Keratinocyte (primary cell): ENCODE data around the gene KIF18B. TPM values are rescaled to one million over a fixed set of nuclear protein-coding genes. Genes with fewer than 3 reads are reported as not detected.
A peak's percentile ranks its signal among the peaks of the same experiment; 100 is the strongest.

Experiments
- DNase-seq: peaks from one replicate; pipeline ENCODE4 v3.0.0-alpha.2; 2011; ENCODE audit warnings: low read depth, missing footprints, low spot score
- FAIRE-seq: peaks from 2 replicates; lab custom pipeline; 2011; peaks lifted over from hg19 to GRCh38; lab: Jason Lieb, UNC
- H2AFZ ChIP-seq: 2 replicates; pipeline ENCODE4 v1.6.0; 2012; ENCODE audit warnings: low read length, control low read depth, inconsistent platforms; ENCODE audit not compliant: control insufficient read depth
- H3K27ac ChIP-seq: 2 replicates; pipeline ENCODE4 v1.5.1; 2011; ENCODE audit warnings: low read length; ENCODE audit not compliant: control insufficient read depth, insufficient read depth
- H3K27me3 ChIP-seq: 3 replicates; pipeline ENCODE4 v1.6.0; 2011; ENCODE audit warnings: low read length; ENCODE audit not compliant: control insufficient read depth, insufficient read depth; ENCODE audit errors: extremely low read depth
- H3K36me3 ChIP-seq, 2 experiments: 2 replicates in 1 of 2; 3 replicates in 1 of 2; pipeline ENCODE4 v1.5.1; 2011; ENCODE audit warnings: low read length in 2 of 2, mild to moderate bottlenecking in 1 of 2; ENCODE audit not compliant: control insufficient read depth in 2 of 2, insufficient read depth in 2 of 2; ENCODE audit errors: extremely low read depth in 1 of 2
- H3K4me1 ChIP-seq: 3 replicates; pipeline ENCODE4 v1.5.1; 2011; ENCODE audit warnings: low read length; ENCODE audit not compliant: control insufficient read depth, insufficient read depth; ENCODE audit errors: extremely low read depth
- H3K4me2 ChIP-seq: 3 replicates; pipeline ENCODE4 v1.6.0; 2011; ENCODE audit warnings: low read depth, low read length; ENCODE audit not compliant: control insufficient read depth, insufficient read depth; ENCODE audit errors: extremely low read depth
- H3K4me3 ChIP-seq, 3 experiments: fragments of 200-600 bp in 1 of 3; sonication (generic) in 1 of 3; 2 replicates in 2 of 3; 3 replicates in 1 of 3; pipeline ENCODE4 v1.5.1; 2011 to 2016; ENCODE audit warnings: low read length in 3 of 3, mild to moderate bottlenecking in 3 of 3, control low read depth in 2 of 3, inconsistent platforms in 1 of 3, low read depth in 1 of 3, mixed read lengths in 1 of 3, mixed run types in 1 of 3, moderate library complexity in 1 of 3; ENCODE audit not compliant: control insufficient read depth in 2 of 3, insufficient read depth in 2 of 3; ENCODE audit errors: extremely low read depth in 1 of 3
- H3K79me2 ChIP-seq: 2 replicates; pipeline ENCODE4 v1.6.0; 2012; ENCODE audit warnings: low read length; ENCODE audit not compliant: control insufficient read depth, insufficient read depth
- H3K9ac ChIP-seq: 3 replicates; pipeline ENCODE4 v1.6.0; 2011; ENCODE audit warnings: low read length; ENCODE audit not compliant: control insufficient read depth, insufficient read depth; ENCODE audit errors: extremely low read depth
- H3K9me1 ChIP-seq: 3 replicates; pipeline ENCODE4 v1.6.0; 2011; ENCODE audit warnings: low read length; ENCODE audit not compliant: control insufficient read depth, insufficient read depth; ENCODE audit errors: extremely low read depth
- H3K9me3 ChIP-seq: 2 replicates; pipeline ENCODE4 v1.5.1; 2012; ENCODE audit warnings: low read depth, low read length; ENCODE audit not compliant: control insufficient read depth
- H4K20me1 ChIP-seq: 3 replicates; pipeline ENCODE4 v1.6.0; 2011; ENCODE audit warnings: low read length; ENCODE audit not compliant: control insufficient read depth, insufficient read depth; ENCODE audit errors: extremely low read depth
- EZH2 ChIP-seq: IDR thresholded peaks from one replicate; pipeline ENCODE4 v1.6.1; 2012; ENCODE audit warnings: inconsistent platforms, mild to moderate bottlenecking, low read length, moderate library complexity
- dilution Hi-C: fragments of 300-500 bp; cut with MboI; formaldehyde crosslinking; loops from one replicate; pipeline ENCODE4 v1.7.0; 2020; ENCODE audit warnings: low sequenced_read_pairs; ENCODE audit not compliant: extremely low pct_ligation_motif_present
- polyA plus RNA-seq, 5 experiments: library from polyadenylated mRNA; depleted of rRNA in 3 of 5; stranded (reverse) in 3 of 5; stranded (forward) in 1 of 5; unstranded in 1 of 5; fragments of >200 nt; gene quantifications; 1 replicate in 1 of 5; 2 replicates in 3 of 5; 3 replicates in 1 of 5; pipeline versions ENCODE4 v1.2.1 to v1.2.3, GENCODE V29; 2011 to 2012; ENCODE audit warnings: missing spikeins in 2 of 5, low read depth in 1 of 5, low replicate concordance in 1 of 5
- TF ChIP-seq, protein P1 (sequence below), 3 experiments: IDR thresholded peaks in 1 of 3; conservative IDR thresholded peaks in 1 of 3; optimal IDR thresholded peaks in 1 of 3; 2 replicates in 2 of 3; 3 replicates in 1 of 3; pipeline versions ENCODE3 to v1.5.1; 2011; ENCODE audit warnings: low read length in 3 of 3, mild to moderate bottlenecking in 3 of 3, moderate library complexity in 2 of 3, control low read depth in 1 of 3, inconsistent platforms in 1 of 3; ENCODE audit not compliant: insufficient read depth in 2 of 3; ENCODE audit errors: extremely low read depth in 1 of 3

KIF18B gene
- polyA plus RNA-seq, 1 donor (not counting 4 experiments of a cell fraction or from before 2014, with no cell fraction given): 5.1 TPM

DNA sequence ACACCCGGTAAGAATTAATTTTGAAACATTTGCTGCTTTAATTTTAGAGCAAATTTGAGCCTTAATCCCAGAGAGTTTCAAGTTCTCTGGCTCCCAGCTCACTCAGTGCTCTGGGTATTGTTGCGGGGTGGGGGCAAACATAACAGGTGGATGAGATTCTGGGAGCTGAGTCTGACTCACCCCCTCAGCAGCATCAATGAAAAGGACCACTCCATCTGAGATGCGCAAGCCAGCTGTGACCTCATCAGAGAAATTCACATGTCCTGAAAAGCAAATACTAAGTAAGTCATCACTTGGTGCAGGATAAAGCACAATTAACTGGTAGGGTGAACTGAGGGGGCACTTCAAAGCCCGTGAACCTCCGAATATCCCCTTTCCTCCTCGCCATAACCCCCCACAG, 68.2 kb downstream of the KIF18B start:
- no peak overlapping the region for H3K27ac ChIP-seq
- no peak overlapping the region for H2AFZ ChIP-seq
- H3K27me3 ChIP-seq: no peaks in the 10 kb centered on the region
- FAIRE-seq (no peak), DNase-seq (no peak)
- no peaks in the 10 kb centered on the region for H3K9me3 ChIP-seq
- H3K36me3 ChIP-seq: peaks cover 35 to 39% of the 10 kb centered on the region in 2 experiments
- no peaks in the 10 kb centered on the region for H3K4me1 ChIP-seq
- H3K79me2 ChIP-seq: no peaks in the 10 kb centered on the region
- no peaks in the 10 kb centered on the region for H4K20me1 ChIP-seq
- no peak overlapping the region for H3K4me3 ChIP-seq
- no peak overlapping the region for H3K9ac ChIP-seq
- H3K9me1 ChIP-seq: no peaks in the 10 kb centered on the region
- TF ChIP-seq, protein P1, sequence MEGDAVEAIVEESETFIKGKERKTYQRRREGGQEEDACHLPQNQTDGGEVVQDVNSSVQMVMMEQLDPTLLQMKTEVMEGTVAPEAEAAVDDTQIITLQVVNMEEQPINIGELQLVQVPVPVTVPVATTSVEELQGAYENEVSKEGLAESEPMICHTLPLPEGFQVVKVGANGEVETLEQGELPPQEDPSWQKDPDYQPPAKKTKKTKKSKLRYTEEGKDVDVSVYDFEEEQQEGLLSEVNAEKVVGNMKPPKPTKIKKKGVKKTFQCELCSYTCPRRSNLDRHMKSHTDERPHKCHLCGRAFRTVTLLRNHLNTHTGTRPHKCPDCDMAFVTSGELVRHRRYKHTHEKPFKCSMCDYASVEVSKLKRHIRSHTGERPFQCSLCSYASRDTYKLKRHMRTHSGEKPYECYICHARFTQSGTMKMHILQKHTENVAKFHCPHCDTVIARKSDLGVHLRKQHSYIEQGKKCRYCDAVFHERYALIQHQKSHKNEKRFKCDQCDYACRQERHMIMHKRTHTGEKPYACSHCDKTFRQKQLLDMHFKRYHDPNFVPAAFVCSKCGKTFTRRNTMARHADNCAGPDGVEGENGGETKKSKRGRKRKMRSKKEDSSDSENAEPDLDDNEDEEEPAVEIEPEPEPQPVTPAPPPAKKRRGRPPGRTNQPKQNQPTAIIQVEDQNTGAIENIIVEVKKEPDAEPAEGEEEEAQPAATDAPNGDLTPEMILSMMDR (optimal IDR thresholded peaks at IDR 0.05 in 1 of 3, IDR thresholded peaks at IDR 0.05 in 1 of 3, conservative IDR thresholded peaks at IDR 0.05 in 1 of 3; ENCODE audit: extremely low read depth in 1 of 3, insufficient read depth in 2 of 3, low read length in 3 of 3): no peak
- TF ChIP-seq EZH2: no peak
- dilution Hi-C loops: no loop called here
- H3K4me2 ChIP-seq: no peak overlapping the region

DNA sequence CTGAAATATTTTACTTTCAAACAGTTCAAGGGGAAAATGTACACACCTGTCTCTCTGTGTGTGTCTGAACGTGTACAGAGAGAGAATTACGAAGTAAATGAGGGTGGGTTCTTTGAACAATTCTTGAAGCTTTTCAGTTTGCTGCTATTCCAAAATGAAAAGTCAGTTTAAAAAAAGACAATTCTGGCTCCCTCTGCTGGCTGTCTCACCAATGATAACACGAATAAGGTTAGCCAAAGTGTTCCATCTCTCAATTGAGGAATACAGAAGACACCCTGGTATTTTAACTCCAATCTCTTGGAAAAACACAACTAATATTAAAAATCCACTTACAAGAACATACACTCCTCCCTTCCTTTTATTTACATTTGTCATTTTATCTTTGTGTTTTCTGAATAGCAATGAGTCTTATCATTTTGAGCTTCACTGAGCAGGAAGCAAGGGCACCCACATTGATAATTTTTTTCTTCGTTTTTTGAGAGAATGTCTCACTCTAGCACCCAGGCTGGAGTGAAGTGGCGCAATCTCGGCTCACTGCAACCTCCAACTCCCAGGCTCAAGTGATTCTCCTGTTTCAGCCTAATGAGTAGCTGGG, 68.8 kb downstream of the KIF18B start:
- H2AFZ ChIP-seq: no peak overlapping the region
- no peaks in the 10 kb centered on the region for H3K27me3 ChIP-seq
- TF ChIP-seq EZH2: no peak
- TF ChIP-seq, protein P1 (optimal IDR thresholded peaks at IDR 0.05 in 1 of 3, IDR thresholded peaks at IDR 0.05 in 1 of 3, conservative IDR thresholded peaks at IDR 0.05 in 1 of 3; ENCODE audit: extremely low read depth in 1 of 3, insufficient read depth in 2 of 3, low read length in 3 of 3): peak in 2 of 3 experiments; percentile 40 to 42
- no peaks in the 10 kb centered on the region for H3K79me2 ChIP-seq
- no peak overlapping the region for H3K27ac ChIP-seq
- H3K4me2 ChIP-seq: no peak overlapping the region
- H3K9me1 ChIP-seq: no peaks in the 10 kb centered on the region
- no peaks in the 10 kb centered on the region for H3K9me3 ChIP-seq
- no peaks in the 10 kb centered on the region for H3K4me1 ChIP-seq
- FAIRE-seq (no peak), DNase-seq (no peak)
- peaks cover 38% of the 10 kb centered on the region in 2 experiments for H3K36me3 ChIP-seq
- no peak overlapping the region for H3K4me3 ChIP-seq
- no peaks in the 10 kb centered on the region for H4K20me1 ChIP-seq
- dilution Hi-C loops: no loop called here
- H3K9ac ChIP-seq: no peak overlapping the region
